ENCODE measurements around the gene FHIT.

The FHIT gene

DNA sequence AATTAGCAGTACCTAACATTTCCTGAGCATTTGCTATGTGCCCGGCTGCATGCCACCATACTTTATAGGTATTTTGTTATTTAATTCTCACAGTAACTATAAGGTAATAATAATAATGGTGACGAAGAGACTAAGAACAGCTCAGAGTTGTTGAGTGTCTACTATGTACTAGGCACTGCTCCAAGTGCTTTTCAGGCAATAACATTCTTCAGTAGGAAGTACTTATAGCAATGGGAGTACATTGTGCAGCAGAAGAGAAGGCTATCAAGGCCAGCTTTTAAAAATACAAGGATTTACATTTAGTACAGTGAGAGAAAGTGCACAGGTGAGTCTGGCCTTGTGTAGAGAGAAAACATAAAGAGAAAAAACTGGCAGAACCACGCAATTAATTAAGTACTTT lies 647.4 kb downstream of the FHIT start:
- no peak for DNase-seq

GRCh38 chr3:60600848-60601247 lies 650.4 kb downstream of the FHIT start:
- no peak for DNase-seq

DNA sequence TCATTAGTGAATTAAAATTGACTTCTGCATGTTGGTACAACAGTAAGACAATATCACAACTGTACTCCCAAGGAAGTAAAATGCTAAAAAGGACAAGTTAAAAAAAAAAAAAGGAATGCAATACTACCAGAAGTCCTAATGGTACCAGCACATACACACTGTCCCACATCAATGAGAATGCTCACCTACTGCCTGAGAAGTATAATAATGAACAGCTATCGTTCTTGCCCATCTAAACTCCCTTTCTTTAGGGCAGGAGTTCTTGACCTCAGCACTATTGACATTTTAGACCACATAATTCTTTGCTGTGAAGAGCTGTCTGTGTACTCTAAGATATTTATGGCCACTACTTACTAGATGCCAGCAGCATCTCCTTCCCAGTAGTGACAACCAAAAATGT lies 651.7 kb downstream of the FHIT start:
- DNase-seq, result no peak

DNA sequence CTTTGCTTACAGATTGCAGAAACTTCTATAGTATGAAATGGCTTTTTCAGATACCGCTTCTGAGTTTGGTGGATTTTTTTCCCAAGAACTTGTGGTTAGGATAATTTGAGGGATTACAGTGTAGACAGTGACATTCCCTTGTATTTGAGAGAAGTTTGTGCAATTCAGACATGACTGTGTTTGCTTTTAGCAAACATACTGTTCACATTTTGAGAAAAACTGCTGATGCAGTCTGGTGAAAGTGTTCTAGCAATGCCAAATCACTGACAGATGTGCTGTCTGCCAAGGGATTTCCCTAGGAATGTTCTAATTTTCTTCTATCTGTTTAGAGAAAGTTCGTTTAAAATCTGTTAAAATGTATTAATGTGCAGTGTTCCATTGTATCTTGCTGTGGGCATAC lies 652.6 kb downstream of the FHIT start:
- no peak for DNase-seq

GRCh38 chr3:60594025-60594424 lies 657.2 kb downstream of the FHIT start:
- DNase-seq, result no peak

- no peak for DNase-seq
Observed at GRCh38 chr3:60591267-60591666, 660.0 kb downstream of the FHIT start.

GRCh38 chr3:60588806-60589205 lies 662.4 kb downstream of the FHIT start:
- DNase-seq, result no peak

DNA sequence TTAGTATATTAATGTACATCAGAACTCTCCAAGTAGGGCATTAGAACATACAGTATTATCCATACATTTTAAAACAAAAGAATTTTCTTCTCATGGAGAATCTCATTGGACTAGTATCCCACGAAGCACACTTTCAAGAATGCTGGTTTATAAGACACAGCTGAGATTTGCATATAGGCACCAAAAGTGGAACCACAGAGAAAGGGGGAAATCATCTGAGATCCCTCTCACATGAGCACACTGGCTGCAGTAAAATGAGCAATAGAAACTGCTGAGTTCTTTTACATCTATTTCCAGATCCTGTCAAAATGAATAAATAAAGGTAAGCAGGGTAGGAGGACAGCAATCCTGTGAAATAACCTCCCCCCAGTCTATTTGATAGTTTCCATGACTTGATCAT lies 665.3 kb downstream of the FHIT start:
- no peak for DNase-seq

- no peak for DNase-seq
Observed at GRCh38 chr3:60584250-60584649, 667.0 kb downstream of the FHIT start.

DNA sequence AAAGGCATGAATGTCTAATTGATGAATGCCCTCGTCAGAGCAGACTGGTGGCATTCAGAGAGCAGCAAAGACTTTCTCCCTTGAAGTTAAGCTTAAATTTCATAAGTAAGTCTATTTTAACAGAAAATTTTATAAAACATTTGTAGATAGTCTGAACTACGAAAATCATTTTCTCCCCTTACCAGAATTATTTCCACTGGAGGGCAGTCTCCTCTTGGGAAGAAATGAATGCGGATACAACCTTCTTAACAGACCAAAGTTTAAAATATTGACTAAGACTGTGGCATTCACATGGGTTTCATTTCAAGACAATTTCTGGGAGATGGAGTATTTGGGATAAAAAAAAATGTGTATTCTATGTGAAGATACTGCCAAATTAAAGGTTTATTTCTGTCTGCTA lies 669.0 kb downstream of the FHIT start:
- no peak for DNase-seq

GRCh38 chr3:60580809-60581208 lies 670.4 kb downstream of the FHIT start:
- DNase-seq, result no peak

GRCh38 chr3:60579734-60580133 lies 671.5 kb downstream of the FHIT start:
- no peak for DNase-seq

DNA sequence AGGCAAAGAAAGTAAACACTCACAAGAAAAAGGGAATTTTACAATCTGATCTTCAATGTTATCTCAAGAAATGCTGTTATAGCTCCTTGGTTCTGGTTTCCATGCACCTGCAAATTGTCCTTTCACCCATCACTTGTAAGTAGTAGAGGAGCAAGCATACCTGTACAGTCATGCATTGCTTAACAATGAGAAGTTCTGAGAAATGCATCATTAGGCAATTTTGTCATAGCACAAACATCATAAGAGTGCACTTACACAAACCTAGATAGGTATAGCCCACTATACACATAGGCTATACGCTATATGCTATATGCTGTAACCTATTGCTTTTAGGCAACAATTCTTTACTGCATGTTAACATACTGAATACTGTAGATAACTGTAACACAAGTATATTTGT lies 672.3 kb downstream of the FHIT start:
- no peak for DNase-seq

- DNase-seq, result no peak
Observed at GRCh38 chr3:60577601-60578000, 673.7 kb downstream of the FHIT start.

GRCh38 chr3:60575718-60576272 lies 675.5 kb downstream of the FHIT start:
- DNase-seq, result no peak

DNA sequence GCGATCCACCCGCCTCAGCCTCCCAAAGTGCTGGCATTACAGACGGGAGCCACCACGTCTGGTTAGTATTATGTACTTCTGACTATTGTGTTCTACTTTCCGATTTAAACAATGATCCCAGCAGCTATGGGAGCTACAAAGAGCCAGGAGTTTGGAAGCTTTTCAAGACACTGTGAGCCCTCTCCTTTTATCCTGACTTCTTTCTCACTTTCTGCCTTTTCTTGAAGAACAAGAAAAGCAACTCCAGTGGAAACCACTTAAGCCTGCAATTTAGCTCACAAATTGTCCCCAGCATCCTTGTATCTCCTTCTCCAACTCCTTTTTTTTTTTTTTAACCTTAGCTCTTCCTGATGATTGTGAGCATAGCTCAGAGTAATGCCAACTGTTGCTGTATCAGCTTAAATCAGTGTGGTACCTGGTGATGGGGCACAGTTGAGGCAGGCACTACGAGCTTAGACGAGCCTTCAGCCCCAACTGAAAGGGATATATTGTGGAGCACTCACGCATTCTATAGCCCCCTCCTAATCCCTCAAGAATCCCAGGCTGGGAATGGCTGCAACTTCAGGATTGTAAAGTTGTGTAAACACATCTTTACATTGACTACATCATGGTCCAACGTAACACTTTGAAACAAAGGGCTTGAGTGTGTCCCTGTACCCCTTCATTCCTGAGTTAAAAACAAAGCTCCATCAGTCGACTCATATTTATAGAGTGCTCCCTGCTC lies 677.0 kb downstream of the FHIT start:
- no peak for DNase-seq

DNA sequence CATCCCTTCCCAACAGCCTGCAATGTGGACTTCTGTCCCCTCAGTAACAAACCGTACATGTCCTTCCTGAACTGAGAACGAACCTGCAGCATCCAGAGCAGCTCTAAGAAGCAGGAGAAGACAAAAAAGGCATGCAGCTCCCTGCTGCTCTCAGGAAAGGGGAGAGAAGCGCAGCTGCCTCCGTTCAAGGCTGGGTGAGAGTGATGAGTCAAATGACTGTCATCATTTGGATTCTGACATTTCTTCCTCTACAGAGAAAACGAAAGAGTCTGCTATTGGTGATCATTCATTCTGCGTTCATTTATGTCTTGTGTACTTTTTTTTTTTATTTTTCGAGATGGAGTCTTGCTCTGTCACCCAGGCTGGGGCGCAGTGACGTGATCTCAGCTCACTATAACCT lies 677.8 kb downstream of the FHIT start:
- DNase-seq, result no peak

DNA sequence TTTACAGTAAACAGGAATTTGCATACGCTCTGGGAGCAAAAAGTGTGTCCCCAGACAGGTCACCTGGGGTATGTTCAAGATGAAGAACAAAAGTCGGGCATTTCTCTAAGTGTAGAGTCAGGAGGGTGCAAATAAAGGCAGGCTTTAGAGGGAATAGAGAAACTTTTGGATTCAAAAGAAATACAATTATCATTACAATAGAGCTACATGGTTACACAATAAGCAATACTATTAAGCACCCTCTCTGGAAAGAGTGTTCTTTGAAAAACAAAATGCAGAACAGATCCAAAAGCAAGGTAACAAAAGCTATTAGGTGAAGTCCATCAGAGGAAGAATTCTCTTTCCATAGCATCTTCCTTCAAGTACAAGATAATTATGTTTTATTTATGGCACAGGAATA lies 679.7 kb downstream of the FHIT start:
- DNase-seq, result no peak

DNA sequence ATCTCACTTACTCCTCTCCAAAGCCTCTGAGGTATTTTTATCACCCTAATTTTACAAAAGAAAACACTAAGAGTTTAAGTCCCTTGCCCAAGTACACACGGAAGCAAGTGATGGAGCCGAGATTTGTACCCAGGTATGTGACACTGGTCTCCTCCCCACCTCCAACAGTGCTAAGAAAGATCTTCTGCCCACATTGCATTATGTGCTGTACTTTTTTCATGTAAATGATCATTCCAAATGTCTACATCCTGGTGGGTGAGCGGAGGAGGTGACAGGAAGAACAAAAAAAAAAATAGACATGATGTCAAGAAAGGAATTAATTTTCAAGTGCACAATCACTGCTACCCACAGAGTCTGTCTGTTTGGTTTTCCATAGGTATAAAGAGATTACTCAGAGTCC lies 694.1 kb downstream of the FHIT start:
- DNase-seq, result no peak

- no peak for DNase-seq
Observed at GRCh38 chr3:60555686-60556354, 695.4 kb downstream of the FHIT start.

GRCh38 chr3:60553144-60553543 lies 698.1 kb downstream of the FHIT start:
- DNase-seq, result no peak

DNA sequence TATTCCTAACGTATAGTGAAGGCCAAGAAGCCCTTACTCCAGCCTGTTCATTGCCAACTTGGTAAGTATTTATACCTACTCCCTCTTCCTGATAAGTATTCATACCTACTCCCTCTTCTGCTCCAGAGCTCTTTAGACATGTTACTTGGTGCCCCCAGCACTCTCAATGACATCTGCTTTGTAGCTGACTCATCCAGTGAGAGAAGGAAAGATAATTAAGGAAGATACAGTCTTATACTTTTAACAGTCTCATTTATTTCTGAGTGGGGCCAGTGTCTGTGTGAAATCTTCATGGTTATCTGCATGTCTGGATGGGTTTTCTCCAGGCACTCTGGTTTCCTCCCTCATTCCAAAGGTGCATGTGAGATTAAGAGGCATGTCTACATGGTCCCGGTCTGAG lies 698.7 kb downstream of the FHIT start:
- no peak for DNase-seq

- no peak for DNase-seq
Observed at GRCh38 chr3:60551455-60552209, 699.6 kb downstream of the FHIT start.

DNA sequence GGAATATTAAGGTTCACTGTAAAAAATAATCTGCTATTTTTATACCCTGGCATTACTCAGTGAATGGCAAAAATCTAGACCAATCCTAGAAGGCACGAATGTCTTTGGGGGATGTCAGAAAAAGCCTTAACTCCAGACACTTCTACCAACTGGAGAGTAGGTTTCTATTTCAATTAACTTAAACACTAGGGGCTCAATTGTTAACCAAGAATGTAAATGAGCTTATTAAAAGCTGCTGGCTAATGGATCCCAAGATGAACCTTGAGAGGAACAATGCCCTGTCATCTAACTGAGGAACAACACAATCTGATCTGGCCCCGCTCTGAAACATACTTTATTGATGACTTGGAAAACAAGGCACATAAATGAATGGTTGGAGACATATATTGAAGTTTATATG lies 701.4 kb downstream of the FHIT start:
- DNase-seq, result no peak
